ENCODE data around the gene CCDC141.

CCDC141 gene

GRCh38 chr2:178807227-178808008 lies 242.5 kb downstream of the CCDC141 start, which contains the start of gene TTN:
Gene TTN, minus strand, starts transcription at chr2:178807423. Its CDS starts 2,781 bp downstream, at chr2:178804642.
- Histone ChIP-seq H3K27me3 (ENCODE audit: insufficient read depth, poor library complexity, severe bottlenecking) (no peaks in the 10 kb centered on the region), H3K27ac (replicated peaks) (no peak within 1 kb of the TSS), H3K4me3 (replicated peaks; ENCODE audit: insufficient read depth, low read length) (no peak within 1 kb of the TSS)
- TF ChIP-seq, protein P1, sequence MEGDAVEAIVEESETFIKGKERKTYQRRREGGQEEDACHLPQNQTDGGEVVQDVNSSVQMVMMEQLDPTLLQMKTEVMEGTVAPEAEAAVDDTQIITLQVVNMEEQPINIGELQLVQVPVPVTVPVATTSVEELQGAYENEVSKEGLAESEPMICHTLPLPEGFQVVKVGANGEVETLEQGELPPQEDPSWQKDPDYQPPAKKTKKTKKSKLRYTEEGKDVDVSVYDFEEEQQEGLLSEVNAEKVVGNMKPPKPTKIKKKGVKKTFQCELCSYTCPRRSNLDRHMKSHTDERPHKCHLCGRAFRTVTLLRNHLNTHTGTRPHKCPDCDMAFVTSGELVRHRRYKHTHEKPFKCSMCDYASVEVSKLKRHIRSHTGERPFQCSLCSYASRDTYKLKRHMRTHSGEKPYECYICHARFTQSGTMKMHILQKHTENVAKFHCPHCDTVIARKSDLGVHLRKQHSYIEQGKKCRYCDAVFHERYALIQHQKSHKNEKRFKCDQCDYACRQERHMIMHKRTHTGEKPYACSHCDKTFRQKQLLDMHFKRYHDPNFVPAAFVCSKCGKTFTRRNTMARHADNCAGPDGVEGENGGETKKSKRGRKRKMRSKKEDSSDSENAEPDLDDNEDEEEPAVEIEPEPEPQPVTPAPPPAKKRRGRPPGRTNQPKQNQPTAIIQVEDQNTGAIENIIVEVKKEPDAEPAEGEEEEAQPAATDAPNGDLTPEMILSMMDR (IDR thresholded peaks at IDR 0.05; ENCODE audit: insufficient read depth, low read length) = no peak
- TF ChIP-seq POLR2AphosphoS5 (IDR thresholded peaks at IDR 0.05; ENCODE audit: low read depth) (no peak), SPI1 (IDR thresholded peaks at IDR 0.05; ENCODE audit: borderline replicate concordance, low read depth) (no peak), GABPA (IDR thresholded peaks at IDR 0.05; ENCODE audit: low read depth) (no peak), REST (IDR thresholded peaks at IDR 0.05; ENCODE audit: insufficient replicate concordance, low read depth) (no peak)
- DNase-seq (ENCODE audit: low read depth in 1 of 2, low spot score in 1 of 2) = no peak

- no peaks in the 10 kb centered on the region for H3K27me3 ChIP-seq (ENCODE audit: insufficient read depth, poor library complexity, severe bottlenecking)
- H3K27ac ChIP-seq (replicated peaks) = no peak overlapping the region
- no peak overlapping the region for H3K4me3 ChIP-seq (replicated peaks; ENCODE audit: insufficient read depth, low read length)
- TF ChIP-seq, protein P1 (IDR thresholded peaks at IDR 0.05; ENCODE audit: insufficient read depth, low read length) = no peak
- TF ChIP-seq REST (IDR thresholded peaks at IDR 0.05; ENCODE audit: insufficient replicate concordance, low read depth) = no peak
- TF ChIP-seq GABPA (IDR thresholded peaks at IDR 0.05; ENCODE audit: low read depth) = no peak
- TF ChIP-seq POLR2AphosphoS5 (IDR thresholded peaks at IDR 0.05; ENCODE audit: low read depth) = no peak
- TF ChIP-seq SPI1 (IDR thresholded peaks at IDR 0.05; ENCODE audit: borderline replicate concordance, low read depth) = no peak
- no peak for DNase-seq (ENCODE audit: low read depth in 1 of 2, low spot score in 1 of 2)
These were observed 243.4 kb downstream of the CCDC141 start for GRCh38 chr2:178806543-178806942.

DNA sequence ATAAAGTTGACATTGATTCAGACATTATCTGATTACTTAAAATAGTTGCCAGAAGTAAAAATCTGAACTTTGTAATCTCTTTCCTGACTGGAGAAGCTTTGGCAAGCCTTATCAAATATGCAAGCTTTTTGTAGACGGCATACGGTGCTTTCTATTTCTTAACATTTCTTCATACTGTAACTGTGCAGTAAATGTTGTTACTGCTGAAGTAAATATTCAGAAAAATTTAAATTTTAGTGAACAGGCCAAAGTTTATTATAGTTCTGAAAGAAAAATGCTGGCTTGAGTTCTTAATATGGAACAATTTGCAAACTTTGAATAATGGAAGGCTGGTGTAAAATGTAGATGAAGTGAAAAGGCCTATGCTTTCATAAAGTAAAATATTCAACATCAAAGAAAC lies 244.5 kb downstream of the CCDC141 start:
- DNase-seq (ENCODE audit: low read depth in 1 of 2, low spot score in 1 of 2) = no peak
- TF ChIP-seq, protein P1 (IDR thresholded peaks at IDR 0.05; ENCODE audit: insufficient read depth, low read length) = no peak
- TF ChIP-seq GABPA (IDR thresholded peaks at IDR 0.05; ENCODE audit: low read depth) (no peak), SPI1 (IDR thresholded peaks at IDR 0.05; ENCODE audit: borderline replicate concordance, low read depth) (no peak), POLR2AphosphoS5 (IDR thresholded peaks at IDR 0.05; ENCODE audit: low read depth) (no peak), REST (IDR thresholded peaks at IDR 0.05; ENCODE audit: insufficient replicate concordance, low read depth) (no peak)
- no peaks in the 10 kb centered on the region for H3K27me3 ChIP-seq (ENCODE audit: insufficient read depth, poor library complexity, severe bottlenecking)
- H3K4me3 ChIP-seq (replicated peaks; ENCODE audit: insufficient read depth, low read length) = no peak overlapping the region
- H3K27ac ChIP-seq (replicated peaks) = no peak overlapping the region
